ENCODE measurements around the gene RPS10.

GRCh38 chr6:34439442-34439841 is 13.6 kb upstream of the RPS10 start:
- TF ChIP-seq CTCF (conservative IDR thresholded peaks at IDR 0.05; ENCODE audit: low read length) (no peak), EZH2phosphoT487 (IDR thresholded peaks at IDR 0.05; ENCODE audit: borderline replicate concordance) (no peak)

All from Loucy (cell line).